H1 (cell line): ENCODE measurements around the gene DLGAP5. TPM values are rescaled to one million over a fixed set of nuclear protein-coding genes. Genes with fewer than 3 reads are reported as not detected.

Experiments
- CTCF ChIA-PET: fragments of 300-600 bp; sonication (Branson Sonifier 250); formaldehyde crosslinking; loops from one replicate; lab custom pipeline; 2021; ENCODE audit not compliant: partially characterized antibody; lab: Charles Lee
- POLR2A ChIA-PET: fragments of 300-600 bp; sonication (Branson Sonifier 250); formaldehyde crosslinking; loops from one replicate; lab custom pipeline; 2021; ENCODE audit warnings: inconsistent platforms; ENCODE audit not compliant: partially characterized antibody; lab: Charles Lee
- DNase-seq, 2 experiments: peaks; one replicate each; pipeline versions ENCODE4 v3.0.0 to v3.0.0-alpha.2; 2010 to 2022; ENCODE audit warnings: low spot score in 2 of 2, low read depth in 1 of 2, mixed read lengths in 1 of 2
- FAIRE-seq: peaks from 2 replicates; lab custom pipeline; 2011; peaks lifted over from hg19 to GRCh38; lab: Jason Lieb, UNC
- H2AFZ ChIP-seq: 2 replicates; pipeline ENCODE4 v1.8.1; 2012; ENCODE audit warnings: low read length, inconsistent platforms
- H2AK5ac ChIP-seq: 2 replicates; pipeline ENCODE4 v1.6.1; 2013; ENCODE audit warnings: low read depth, low read length
- H2BK120ac ChIP-seq: replicated peaks from 2 replicates; pipeline ENCODE3; 2013; ENCODE audit warnings: low read depth, low read length, inconsistent platforms
- H2BK12ac ChIP-seq: 2 replicates; pipeline ENCODE4 v1.6.1; 2013; ENCODE audit warnings: low read depth, low read length
- H2BK15ac ChIP-seq: 2 replicates; pipeline ENCODE4 v1.6.1; 2013; ENCODE audit warnings: low read length
- H2BK20ac ChIP-seq: 2 replicates; pipeline ENCODE4 v1.6.1; 2013; ENCODE audit warnings: low read length
- H2BK5ac ChIP-seq: 2 replicates; pipeline ENCODE4 v1.6.1; 2013; ENCODE audit warnings: low read depth, low read length
- H3K14ac ChIP-seq: 2 replicates; pipeline ENCODE4 v1.6.1; 2013; ENCODE audit warnings: inconsistent platforms; ENCODE audit not compliant: insufficient read length
- H3K18ac ChIP-seq: 2 replicates; pipeline ENCODE4 v1.6.1; 2013; ENCODE audit warnings: low read length; ENCODE audit errors: extremely low read depth
- H3K23ac ChIP-seq: 2 replicates; pipeline ENCODE4 v1.6.1; 2013; ENCODE audit warnings: inconsistent platforms; ENCODE audit not compliant: insufficient read length
- H3K23me2 ChIP-seq: 2 replicates; pipeline ENCODE4 v1.6.1; 2013; ENCODE audit warnings: low read depth, low read length
- H3K27ac ChIP-seq: 2 replicates; pipeline ENCODE4 v1.6.1; 2011; ENCODE audit warnings: low read depth, low read length, inconsistent platforms
- H3K27me3 ChIP-seq, 4 experiments: replicated peaks in 1 of 4; 1 replicate in 1 of 4; 2 replicates in 3 of 4; pipeline versions ENCODE4 v1.6.1 to v1.8.1; 2011 to 2013; ENCODE audit warnings: low read length in 3 of 4, mild to moderate bottlenecking in 3 of 4, inconsistent platforms in 2 of 4, mixed read lengths in 2 of 4, moderate library complexity in 1 of 4; ENCODE audit not compliant: control insufficient read depth in 3 of 4, insufficient read depth in 3 of 4; ENCODE audit errors: extremely low read depth in 1 of 4
- H3K36me3 ChIP-seq, 4 experiments: 2 replicates each; pipeline versions ENCODE4 v1.6.1 to v1.8.1; 2011 to 2013; ENCODE audit warnings: mild to moderate bottlenecking in 4 of 4, low read length in 3 of 4, moderate library complexity in 2 of 4, control low read depth in 1 of 4, inconsistent platforms in 1 of 4; ENCODE audit not compliant: insufficient read depth in 4 of 4, control insufficient read depth in 2 of 4
- H3K4ac ChIP-seq: replicated peaks from 2 replicates; pipeline ENCODE3; 2013; ENCODE audit warnings: low read length, low read depth, mixed read lengths, inconsistent platforms; ENCODE audit not compliant: insufficient read length
- H3K4me1 ChIP-seq, 4 experiments: replicated peaks in 1 of 4; 1 replicate in 1 of 4; 2 replicates in 3 of 4; pipeline versions ENCODE4 v1.6.1 to v1.8.1; 2011 to 2013; ENCODE audit warnings: low read length in 3 of 4, inconsistent platforms in 2 of 4, mixed read lengths in 1 of 4; ENCODE audit not compliant: insufficient read depth in 4 of 4, control insufficient read depth in 3 of 4
- H3K4me2 ChIP-seq, 2 experiments: 2 replicates each; pipeline versions ENCODE4 v1.6.1 to v1.8.1; 2011 to 2013; ENCODE audit warnings: low read depth in 2 of 2, low read length in 2 of 2, control low read depth in 1 of 2, inconsistent platforms in 1 of 2, mild to moderate bottlenecking in 1 of 2; ENCODE audit not compliant: insufficient read depth in 1 of 2
- H3K4me3 ChIP-seq, 4 experiments: fragments of 200-600, 300-600 bp in 1 of 4; sonication (generic), shearing (Covaris generic), sonication (Bioruptor Twin) in 1 of 4; 2 replicates each; pipeline versions ENCODE4 v1.5.1 to v1.8.1; 2011 to 2016; ENCODE audit warnings: low read length in 4 of 4, low read depth in 3 of 4, control low read depth in 2 of 4, inconsistent platforms in 2 of 4, mild to moderate bottlenecking in 2 of 4, mixed read lengths in 1 of 4, moderate library complexity in 1 of 4; ENCODE audit not compliant: insufficient read depth in 2 of 4; ENCODE audit errors: extremely low read depth in 1 of 4
- H3K56ac ChIP-seq: replicated peaks from 2 replicates; pipeline ENCODE3; 2013; ENCODE audit warnings: low read depth, mild to moderate bottlenecking, mixed read lengths, low read length, inconsistent platforms; ENCODE audit not compliant: insufficient read length
- H3K79me1 ChIP-seq: 2 replicates; pipeline ENCODE4 v1.6.1; 2013; ENCODE audit warnings: low read depth, low read length, control low read depth
- H3K79me2 ChIP-seq, 2 experiments: 2 replicates each; pipeline versions ENCODE4 v1.6.1 to v1.8.1; 2012 to 2013; ENCODE audit warnings: low read length in 2 of 2, mild to moderate bottlenecking in 2 of 2, inconsistent platforms in 1 of 2; ENCODE audit not compliant: insufficient read depth in 2 of 2, control insufficient read depth in 1 of 2
- H3K9ac ChIP-seq, 4 experiments: replicated peaks in 1 of 4; 1 replicate in 1 of 4; 2 replicates in 3 of 4; pipeline versions ENCODE4 v1.6.1 to v1.8.1; 2011 to 2013; ENCODE audit warnings: low read depth in 3 of 4, low read length in 3 of 4, control low read depth in 2 of 4, mild to moderate bottlenecking in 2 of 4, moderate library complexity in 2 of 4, inconsistent platforms in 1 of 4; ENCODE audit errors: extremely low read depth in 1 of 4
- H3K9me3 ChIP-seq, 2 experiments: 2 replicates each; pipeline versions ENCODE4 v1.6.1 to v1.8.1; 2012 to 2013; ENCODE audit warnings: mild to moderate bottlenecking in 2 of 2, moderate library complexity in 2 of 2, control low read depth in 1 of 2, inconsistent platforms in 1 of 2, low read depth in 1 of 2, low read length in 1 of 2, mixed read lengths in 1 of 2; ENCODE audit not compliant: insufficient read depth in 2 of 2
- H4K20me1 ChIP-seq, 2 experiments: replicated peaks in 1 of 2; 2 replicates each; pipeline versions ENCODE3 to v1.8.1; 2011 to 2013; ENCODE audit warnings: inconsistent platforms in 2 of 2, low read length in 2 of 2, mild to moderate bottlenecking in 1 of 2; ENCODE audit not compliant: insufficient read depth in 2 of 2, control insufficient read depth in 1 of 2
- H4K5ac ChIP-seq: 2 replicates; pipeline ENCODE4 v1.6.1; 2013; ENCODE audit warnings: low read length, low read depth, mixed read lengths, inconsistent platforms; ENCODE audit not compliant: insufficient read length
- H4K8ac ChIP-seq: 2 replicates; pipeline ENCODE4 v1.8.0; 2013; ENCODE audit warnings: mild to moderate bottlenecking, moderate library complexity, low read length, inconsistent platforms; ENCODE audit not compliant: insufficient read depth; ENCODE audit errors: extremely low read depth
- H4K91ac ChIP-seq: replicated peaks from 2 replicates; pipeline ENCODE3; 2013; ENCODE audit warnings: low read length, mixed read lengths, inconsistent platforms; ENCODE audit not compliant: insufficient read length
- BACH1 ChIP-seq: IDR thresholded peaks from 2 replicates; pipeline ENCODE4 v1.6.1; 2012; ENCODE audit warnings: low read length, improper control_type of control experiment
- CREB1 ChIP-seq: IDR thresholded peaks from 2 replicates; pipeline ENCODE4 v1.6.1; 2012; ENCODE audit warnings: inconsistent platforms
- CTCF ChIP-seq, 3 experiments: IDR thresholded peaks; 1 replicate in 2 of 3; 2 replicates in 1 of 3; pipeline versions ENCODE4 v1.5.1 to v1.6.1; 2011; ENCODE audit warnings: low read length in 3 of 3, mild to moderate bottlenecking in 3 of 3, inconsistent platforms in 2 of 3, low read depth in 1 of 3, moderate library complexity in 1 of 3; ENCODE audit not compliant: insufficient read depth in 1 of 3; ENCODE audit errors: control extremely low read depth in 1 of 3
- E2F6 ChIP-seq: IDR thresholded peaks from 2 replicates; pipeline ENCODE4 v1.6.1; 2012; ENCODE audit warnings: inconsistent platforms
- EZH2 ChIP-seq: fragments of 200-600 bp; sonication (generic); IDR thresholded peaks from 2 replicates; pipeline ENCODE4 v1.7.1; 2012; ENCODE audit warnings: low read depth, mild to moderate bottlenecking, moderate library complexity, low read length, inconsistent platforms; ENCODE audit not compliant: severe bottlenecking
- GTF2F1 ChIP-seq: IDR thresholded peaks from 2 replicates; pipeline ENCODE4 v1.6.1; 2012; ENCODE audit warnings: low read depth, low read length, improper control_type of control experiment, borderline replicate concordance
- JUN ChIP-seq: IDR thresholded peaks from 2 replicates; pipeline ENCODE4 v1.6.1; 2011; ENCODE audit warnings: low read depth, mild to moderate bottlenecking, improper control_type of control experiment, low read length
- MAFK ChIP-seq: IDR thresholded peaks from 2 replicates; pipeline ENCODE4 v1.6.1; 2012; ENCODE audit warnings: low read depth, mild to moderate bottlenecking, improper control_type of control experiment, low read length
- PHF8 ChIP-seq: fragments of 200-600 bp; sonication (generic); conservative IDR thresholded peaks from 2 replicates; pipeline ENCODE4 v1.7.1; 2012; ENCODE audit warnings: low read depth, mild to moderate bottlenecking, inconsistent platforms, low read length, moderate library complexity
- POU5F1 ChIP-seq: IDR thresholded peaks from 2 replicates; pipeline ENCODE4 v1.6.1; 2011; ENCODE audit warnings: low read depth, mild to moderate bottlenecking, low read length, moderate library complexity
- SAP30 ChIP-seq: fragments of 300-600 bp; sonication (generic); IDR thresholded peaks from 2 replicates; pipeline ENCODE4 v1.7.1; 2012; ENCODE audit warnings: low read length, moderate library complexity, mild to moderate bottlenecking, inconsistent platforms; ENCODE audit not compliant: insufficient read depth, insufficient replicate concordance
- SIRT6 ChIP-seq: IDR thresholded peaks from one replicate; pipeline ENCODE4 v1.7.1; 2012; ENCODE audit warnings: low read length, inconsistent platforms
- WGBS, 2 experiments: shearing (Covaris generic) in 1 of 2; methylation state at CpG; one replicate each; pipeline versions ENCODE4 v1.1.6 to v1.1.7; 2013 to 2015; ENCODE audit warnings: low lambda C conversion rate in 2 of 2, mixed read lengths in 2 of 2, inconsistent platforms in 1 of 2, low coverage in 1 of 2, missing lambda C conversion rate in 1 of 2; ENCODE audit not compliant: insufficient replicate concordance in 2 of 2, insufficient coverage in 1 of 2, insufficient read length in 1 of 2; ENCODE audit errors: extremely low coverage in 1 of 2, missing lambda C conversion rate in 1 of 2; 5-methylcytosine and 5-hydroxymethylcytosine counted together
- polyA plus RNA-seq, 7 experiments: library from polyadenylated mRNA; depleted of rRNA in 3 of 7; stranded (reverse) in 5 of 7; unstranded in 2 of 7; fragments of >200 nt in 5 of 7; fragments of 200-250 nt in 2 of 7; gene quantifications; 1 replicate in 5 of 7; 2 replicates in 1 of 7; 4 replicates in 1 of 7; pipeline versions ENCODE4 v1.2.1 to v1.2.3, GENCODE V29; 2011 to 2013; ENCODE audit warnings: missing spikeins in 2 of 7, mixed read lengths in 2 of 7
- total RNA-seq: library from RNA; stranded (reverse); fragmentation: NEBNext Ultra II Directional; extraction: Animal tissue kit (Norgen Biotek cat#: 25700); gene quantifications from 2 replicates; pipeline ENCODE4 v1.2.1, GENCODE V29; 2021

Gene DLGAP5
- total and polyA plus RNA-seq, 2 of the 8 experiments (the other 6 are each of a cell fraction or from before 2014, with no cell fraction given) = 16.9 to 155 TPM

- Histone ChIP-seq H3K18ac (no peak overlapping the region), H3K4me2 (no peak overlapping the region), H2BK15ac (no peak overlapping the region), H3K4me1 (no peaks in the 10 kb centered on the region), H3K9ac (no peak overlapping the region), H2BK5ac (no peak overlapping the region), H3K27me3 (no peaks in the 10 kb centered on the region), H3K79me1 (no peaks in the 10 kb centered on the region), H4K8ac (no peak overlapping the region), H4K5ac (no peak overlapping the region), H2AFZ (no peak overlapping the region), H3K56ac (no peak overlapping the region), H2BK120ac (no peak overlapping the region), H3K14ac (no peak overlapping the region), H3K23ac (no peak overlapping the region), H4K91ac (no peak overlapping the region), H4K20me1 (no peaks in the 10 kb centered on the region), H3K4me3 (no peak overlapping the region), H3K36me3 (no peaks in the 10 kb centered on the region), H3K4ac (no peak overlapping the region), H3K79me2 (no peaks in the 10 kb centered on the region), H3K9me3 (no peaks in the 10 kb centered on the region), H2BK20ac (no peak overlapping the region), H3K27ac (no peak overlapping the region), H3K23me2 (no peaks in the 10 kb centered on the region), H2AK5ac (no peak overlapping the region), H2BK12ac (no peak overlapping the region)
- WGBS, 2 experiments = 87% methylated on average over 3 of the region's 3 CpGs; no CpG with 5 or more reads in 1 of the 2 experiments
- CTCF ChIA-PET = no interaction called here
- no peak for DNase-seq
- no peak for FAIRE-seq
- POLR2A ChIA-PET = no interaction called here
- TF ChIP-seq SIRT6 (no peak), CTCF (IDR thresholded peaks at IDR 0.05; ENCODE audit: control extremely low read depth in 1 of 3, insufficient read depth in 1 of 3, low read depth in 1 of 3, low read length in 3 of 3) (no peak), BACH1 (no peak), E2F6 (no peak), CREB1 (no peak), JUN (no peak), EZH2 (no peak), MAFK (no peak), SAP30 (no peak), POU5F1 (no peak), PHF8 (no peak), GTF2F1 (no peak)
Measured at GRCh38 chr14:55233591-55233990, 42.2 kb upstream of the DLGAP5 start.
